Spleen (tissue), 7 donors: ENCODE results near the gene VPS29.

Experiments used
- CTCF ChIP-seq, 11 experiments: fragments of 200-600 bp in 7 of 11; fragments of 450-650 bp in 4 of 11; sonication (generic) in 4 of 11; IDR thresholded peaks in 8 of 11; conservative IDR thresholded peaks in 3 of 11; 1 replicate in 7 of 11; 2 replicates in 4 of 11; pipeline versions ENCODE4 v1.4.0 to v1.8.0; 2016 to 2021; ENCODE audit warnings: antibody characterized with exemption in 11 of 11, inconsistent platforms in 4 of 11, mild to moderate bottlenecking in 1 of 11
- POLR2A ChIP-seq, 3 donors: fragments of 450-650 bp; IDR thresholded peaks; one replicate each; pipeline ENCODE4 v1.5.1; 2017; ENCODE audit warnings: antibody characterized with exemption in 3 of 3, mild to moderate bottlenecking in 1 of 3
- POLR2AphosphoS5 ChIP-seq, 3 donors: sonication (generic); formaldehyde crosslinking; IDR thresholded peaks; one replicate each; pipeline ENCODE4 v1.5.1; 2017; ENCODE audit warnings: antibody characterized with exemption in 3 of 3
- donor health status: DM: no; HTN: no; CAD: no; lungs with moderate emphysema.
- donor health status: DM: no; HTN: no; CAD: no.
- donor health status: DM: no; HTN: no; CAD: no.

- no peak for TF ChIP-seq CTCF (IDR thresholded peaks at IDR 0.05 in 8 of 11, conservative IDR thresholded peaks at IDR 0.05 in 3 of 11)
- no peak for TF ChIP-seq POLR2A (IDR thresholded peaks at IDR 0.05)
- TF ChIP-seq POLR2AphosphoS5 (IDR thresholded peaks at IDR 0.05): no peak
Measured at GRCh38 chr12:110508071-110508586, 6.2 kb upstream of the VPS29 start.
